NCI-H82 treated with DMSO at 0.1 percent for 48 hours (cell line): Measurements from ENCODE around the gene MAD1L1.
"Not testable (repeated sequence)": the region's sequence is repeated elsewhere in the genome, so short reads cannot be mapped to it uniquely, and the experiment has no call there.

ENCODE experiments used
- DNase-seq: peaks from one replicate; lab custom pipeline; 2025; ENCODE audit not compliant: unreplicated experiment; lab: John Stamatoyannopoulos, UW

The MAD1L1 gene

GRCh38 chr7:1824882-1825646 lies 407.7 kb downstream of the MAD1L1 start:
- not testable (repeated sequence) for DNase-seq

GRCh38 chr7:1824151-1824881 lies 408.4 kb downstream of the MAD1L1 start:
- DNase-seq: not testable (repeated sequence)

- DNase-seq: no peak
Measured at GRCh38 chr7:1823376-1824150, 409.2 kb downstream of the MAD1L1 start.

GRCh38 chr7:1819259-1819841 lies 413.4 kb downstream of the MAD1L1 start:
- no peak for DNase-seq

GRCh38 chr7:1818575-1819258 lies 414.0 kb downstream of the MAD1L1 start:
- no peak for DNase-seq

GRCh38 chr7:1817061-1817712 lies 415.6 kb downstream of the MAD1L1 start:
- no peak for DNase-seq

GRCh38 chr7:1816451-1816850 lies 416.3 kb downstream of the MAD1L1 start:
- DNase-seq: not testable (repeated sequence)

- peak; percentile 9 for DNase-seq
Measured at GRCh38 chr7:1815551-1816281, 417.0 kb downstream of the MAD1L1 start.

GRCh38 chr7:1815051-1815481 lies 417.7 kb downstream of the MAD1L1 start:
- DNase-seq: peak; percentile 39

GRCh38 chr7:1814089-1814811 lies 418.5 kb downstream of the MAD1L1 start:
- no peak for DNase-seq

GRCh38 chr7:1813394-1814088 lies 419.2 kb downstream of the MAD1L1 start:
- DNase-seq: no peak

- DNase-seq: peak; percentile 96
Measured at GRCh38 chr7:1812509-1813393, 420.0 kb downstream of the MAD1L1 start.

- DNase-seq: no peak
Measured at GRCh38 chr7:1811850-1812508, 420.8 kb downstream of the MAD1L1 start.

- no peak for DNase-seq
Measured at GRCh38 chr7:1810961-1811849, 421.5 kb downstream of the MAD1L1 start.

GRCh38 chr7:1810521-1810920 lies 422.2 kb downstream of the MAD1L1 start:
- no peak for DNase-seq
